ENCODE results near the gene NISCH.

NISCH gene

GRCh38 chr3:52479877-52480575 is 24.6 kb downstream of the NISCH start:
- TF ChIP-seq ZFP3 (CRISPR knock-in tag; IDR thresholded peaks at IDR 0.05), result no peak
- TF ChIP-seq ZNF8 (CRISPR knock-in tag; IDR thresholded peaks at IDR 0.05), result no peak
- no peak for TF ChIP-seq TSHZ2 (CRISPR knock-in tag; IDR thresholded peaks at IDR 0.05)
- TF ChIP-seq ZNF70 (CRISPR knock-in tag; IDR thresholded peaks at IDR 0.05), result no peak
- no peak for TF ChIP-seq BACH2 (CRISPR knock-in tag; IDR thresholded peaks at IDR 0.05; ENCODE audit: borderline replicate concordance)
- TF ChIP-seq GLIS3 (CRISPR knock-in tag; IDR thresholded peaks at IDR 0.05), result no peak
- no peak for ATAC-seq

- TF ChIP-seq RARB (CRISPR knock-in tag; IDR thresholded peaks at IDR 0.05) (no peak), BACH2 (CRISPR knock-in tag; IDR thresholded peaks at IDR 0.05; ENCODE audit: borderline replicate concordance) (no peak), ZNF8 (CRISPR knock-in tag; IDR thresholded peaks at IDR 0.05) (no peak), POU6F1 (CRISPR knock-in tag; IDR thresholded peaks at IDR 0.05; ENCODE audit: borderline replicate concordance, low read depth) (no peak), GLIS3 (CRISPR knock-in tag; IDR thresholded peaks at IDR 0.05) (no peak), ISL1 (CRISPR knock-in tag; IDR thresholded peaks at IDR 0.05) (no peak), TSHZ2 (CRISPR knock-in tag; IDR thresholded peaks at IDR 0.05) (no peak), PPARA (CRISPR knock-in tag; IDR thresholded peaks at IDR 0.05; ENCODE audit: borderline replicate concordance) (no peak), ZFP30 (CRISPR knock-in tag; IDR thresholded peaks at IDR 0.05) (no peak), SNAI2 (CRISPR knock-in tag; IDR thresholded peaks at IDR 0.05) (no peak), ZC3H10 (CRISPR knock-in tag; IDR thresholded peaks at IDR 0.05) (no peak), CSDC2 (CRISPR knock-in tag; IDR thresholded peaks at IDR 0.05) (no peak), OSR1 (CRISPR knock-in tag; IDR thresholded peaks at IDR 0.05) (no peak), ZNF565 (CRISPR knock-in tag; conservative IDR thresholded peaks at IDR 0.05; ENCODE audit: low read depth) (no peak), ESRRG (CRISPR knock-in tag; IDR thresholded peaks at IDR 0.05) (no peak), ARNTL (CRISPR knock-in tag; IDR thresholded peaks at IDR 0.05; ENCODE audit: borderline replicate concordance, low read depth) (no peak), ZNF70 (CRISPR knock-in tag; IDR thresholded peaks at IDR 0.05) (no peak), PATZ1 (CRISPR knock-in tag; IDR thresholded peaks at IDR 0.05; ENCODE audit: borderline replicate concordance) (no peak), ZFP3 (CRISPR knock-in tag; IDR thresholded peaks at IDR 0.05) (no peak), CSRNP3 (CRISPR knock-in tag; IDR thresholded peaks at IDR 0.05) (no peak)
- no peak for ATAC-seq
Observed at GRCh38 chr3:52480768-52481715, 25.6 kb downstream of the NISCH start.

All from SK-N-SH treated with all-trans-retinoic acid at 6 μM for 48 hours (cell line).